NK-92 treated with Interleukin-12 subunit alpha and Interleukin-12 subunit beta, amount 100 ng/mL, for 24 hours (cell line): ENCODE data around the gene ABLIM3.

Experiments used
- DNase-seq: peaks from one replicate; lab custom pipeline; 2025; lab: John Stamatoyannopoulos, UW

ABLIM3 gene

GRCh38 chr5:149219584-149219983 is 78.3 kb downstream of the ABLIM3 start:
- no peak for DNase-seq

- DNase-seq, result no peak
Measured at GRCh38 chr5:149220750-149221149, 79.5 kb downstream of the ABLIM3 start.

DNA sequence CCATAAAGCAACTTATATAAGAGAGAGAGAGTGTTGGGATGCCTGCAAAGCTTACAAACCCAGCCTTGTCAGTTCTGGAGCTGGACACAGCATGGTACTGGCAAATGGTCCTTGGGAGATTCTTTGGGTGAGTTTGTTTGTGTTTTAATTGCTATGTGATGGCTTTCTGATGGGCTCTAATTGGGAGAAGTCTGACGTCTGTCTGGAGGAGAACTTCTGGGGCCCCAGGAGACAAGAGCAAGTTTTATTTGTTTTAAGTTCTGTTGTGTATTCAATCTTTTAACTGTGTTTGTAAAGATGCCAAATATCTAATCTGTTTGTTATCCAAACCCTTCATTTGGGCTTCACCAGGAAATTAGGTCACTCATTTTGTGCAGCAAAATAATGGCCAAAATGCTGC is 80.0 kb downstream of the ABLIM3 start:
- DNase-seq, result no peak

GRCh38 chr5:149221731-149222342 is 80.5 kb downstream of the ABLIM3 start:
- no peak for DNase-seq

- no peak for DNase-seq
Measured at GRCh38 chr5:149223081-149223848, 82.0 kb downstream of the ABLIM3 start.

DNA sequence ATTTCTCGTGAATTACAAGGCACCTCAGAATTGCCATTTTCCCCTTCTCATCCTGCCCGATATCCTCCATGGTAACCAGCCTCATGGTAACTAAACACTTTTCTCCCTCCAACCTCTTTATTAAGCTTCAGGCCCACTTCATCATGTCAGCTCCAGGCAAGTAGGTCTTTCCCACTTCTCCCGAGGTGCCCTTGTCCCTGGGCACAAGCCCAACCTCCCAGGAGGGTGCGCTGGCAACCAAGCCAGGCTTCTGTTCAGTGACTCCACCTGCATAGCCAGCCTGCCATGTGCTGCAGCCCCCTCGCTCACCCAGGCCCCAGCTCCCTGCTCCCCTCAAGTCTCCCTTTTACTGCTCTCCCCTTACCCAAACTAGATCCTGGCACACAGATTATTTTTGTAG is 83.0 kb downstream of the ABLIM3 start:
- DNase-seq, result no peak

DNA sequence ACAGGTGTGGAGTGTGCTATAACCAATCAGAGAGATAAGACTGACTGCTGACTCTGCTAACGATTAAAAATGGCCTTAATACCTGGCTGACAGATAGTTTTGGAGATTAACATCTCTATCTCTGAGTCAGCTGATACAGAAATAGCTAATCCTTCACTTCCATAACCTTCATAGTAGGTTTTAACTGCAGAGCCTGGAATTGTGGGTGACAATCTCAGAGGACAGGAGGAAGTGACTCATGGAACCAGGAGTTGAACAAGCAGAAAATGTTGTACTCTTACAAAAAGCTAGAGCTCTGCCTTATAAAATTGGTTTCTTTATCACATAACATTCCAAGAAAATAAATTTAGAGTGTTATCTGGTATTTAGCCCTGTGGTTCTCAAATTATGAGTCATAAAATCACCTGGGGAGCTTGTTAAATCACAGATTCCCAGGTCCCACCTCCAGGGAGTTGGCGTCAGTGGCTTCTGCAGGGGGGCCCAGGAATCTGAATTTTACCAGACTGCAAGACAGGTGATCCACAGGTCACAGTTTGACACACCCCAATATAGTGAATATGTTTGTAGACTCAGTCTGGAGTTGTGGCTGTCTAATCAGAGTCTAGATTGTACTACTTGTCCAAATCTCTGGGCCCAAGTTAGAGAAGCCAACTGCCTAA is 86.0 kb downstream of the ABLIM3 start:
- no peak for DNase-seq

- DNase-seq, result no peak
Measured at GRCh38 chr5:149228618-149229297, 87.5 kb downstream of the ABLIM3 start.

GRCh38 chr5:149229298-149229937 is 88.1 kb downstream of the ABLIM3 start:
- DNase-seq, result no peak

DNA sequence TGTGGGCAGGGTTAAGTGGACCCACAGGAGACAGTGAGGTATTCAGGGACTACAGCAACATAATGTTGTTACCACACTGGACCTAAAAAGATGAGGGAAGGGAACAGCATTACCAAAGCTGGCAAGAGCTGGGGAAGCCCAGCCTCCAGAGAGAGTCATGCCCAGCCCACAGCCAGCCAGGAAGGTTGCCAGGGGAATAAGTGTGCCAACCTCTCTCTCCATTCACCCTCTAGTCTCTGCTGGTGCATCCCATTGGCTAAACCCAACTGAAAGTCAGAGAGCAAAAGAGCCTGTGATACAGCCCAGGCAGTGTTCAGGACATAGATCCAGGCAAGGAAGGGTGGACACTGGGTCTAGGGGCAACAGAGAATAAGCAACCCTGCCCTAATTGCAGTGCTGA is 94.5 kb downstream of the ABLIM3 start:
- DNase-seq, result no peak

DNA sequence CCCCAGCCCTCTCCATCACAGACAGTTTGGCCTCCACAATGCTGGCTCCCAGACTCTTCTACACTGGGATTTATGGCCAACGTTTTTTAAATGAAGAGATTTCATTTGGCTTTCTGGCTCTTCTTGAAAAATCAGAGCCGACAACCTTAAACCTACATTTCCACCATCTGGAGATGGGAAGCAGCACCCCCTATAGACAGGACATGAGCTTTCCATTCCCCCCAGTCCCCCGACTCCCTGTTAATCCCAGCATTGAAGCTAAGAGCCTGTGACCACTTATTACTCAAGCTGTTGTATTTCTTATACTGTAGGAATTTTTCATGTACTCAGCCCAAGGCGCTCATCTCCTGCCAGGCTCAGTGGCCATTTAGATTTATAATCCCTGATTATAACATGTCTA is 96.4 kb downstream of the ABLIM3 start:
- no peak for DNase-seq

DNA sequence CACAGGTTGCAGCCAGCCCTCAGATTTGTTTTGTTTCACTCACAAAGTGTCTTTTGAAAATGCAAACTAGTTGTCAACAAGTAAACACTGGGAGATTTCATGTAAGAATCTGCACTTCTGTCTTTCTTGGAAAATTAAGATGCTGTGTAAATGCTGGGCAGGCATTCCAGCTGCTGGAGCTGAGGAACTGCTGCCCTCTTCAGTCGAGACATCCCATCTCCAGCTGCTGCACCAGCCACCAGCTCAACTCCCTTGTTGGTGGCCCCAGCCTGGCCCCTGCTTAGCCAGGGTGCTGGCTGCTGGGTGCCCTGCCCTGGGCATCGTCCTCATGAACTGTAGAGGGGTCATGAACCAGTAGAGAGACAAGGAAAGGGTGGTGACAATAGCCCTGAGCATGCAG is 97.2 kb downstream of the ABLIM3 start:
- no peak for DNase-seq

- DNase-seq, result no peak
Measured at GRCh38 chr5:149239917-149240316, 98.6 kb downstream of the ABLIM3 start.

DNA sequence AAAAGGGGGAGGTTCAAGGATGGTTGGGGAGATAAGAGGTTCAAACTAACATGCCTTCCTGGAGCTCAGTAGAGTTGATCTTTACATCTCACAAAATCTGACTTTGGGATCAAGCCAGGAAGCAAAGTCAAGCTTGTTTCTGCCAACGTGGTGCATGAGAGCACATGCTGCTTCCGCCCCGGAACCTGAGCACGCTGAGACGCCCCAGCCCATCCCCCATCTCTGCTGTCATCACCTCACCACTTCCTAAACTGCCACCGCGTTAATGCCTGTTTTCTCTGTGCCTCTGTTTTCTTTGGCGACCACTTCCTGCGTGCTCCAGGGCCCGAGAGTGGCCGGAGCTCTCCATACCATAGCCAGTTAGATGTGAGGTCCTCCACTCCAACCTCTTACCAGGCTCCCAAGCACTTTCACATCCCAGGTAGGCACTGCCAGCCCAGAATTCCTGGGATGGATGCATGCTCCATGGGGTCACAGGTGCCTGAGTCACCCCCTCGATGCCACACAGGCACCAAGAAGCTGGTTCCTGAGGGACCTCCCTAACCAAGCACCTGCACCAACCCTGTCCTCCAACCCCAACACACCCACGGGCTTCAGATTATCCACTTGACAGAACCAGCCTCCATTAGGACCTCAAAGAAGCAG is 99.2 kb downstream of the ABLIM3 start:
- no peak for DNase-seq

DNA sequence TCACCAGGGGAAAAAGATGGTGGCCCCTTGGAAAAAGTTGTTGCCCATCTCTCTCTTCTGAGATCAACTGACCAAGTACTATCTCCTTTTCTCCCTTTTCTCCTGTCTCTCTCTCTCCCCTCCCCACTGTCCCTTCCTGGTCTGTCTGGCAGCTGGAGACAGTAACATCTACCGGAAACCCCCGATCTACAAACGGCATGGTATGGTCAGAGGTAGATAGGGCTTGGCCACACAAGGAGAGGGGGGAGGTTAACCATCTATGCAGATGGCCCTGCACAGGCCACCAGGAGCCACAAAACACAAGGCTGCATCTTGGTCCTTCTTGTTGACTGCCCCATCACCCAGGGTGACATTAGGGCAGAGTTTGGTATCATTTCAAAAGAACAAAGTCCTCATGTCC is 101.0 kb downstream of the ABLIM3 start:
- no peak for DNase-seq

DNA sequence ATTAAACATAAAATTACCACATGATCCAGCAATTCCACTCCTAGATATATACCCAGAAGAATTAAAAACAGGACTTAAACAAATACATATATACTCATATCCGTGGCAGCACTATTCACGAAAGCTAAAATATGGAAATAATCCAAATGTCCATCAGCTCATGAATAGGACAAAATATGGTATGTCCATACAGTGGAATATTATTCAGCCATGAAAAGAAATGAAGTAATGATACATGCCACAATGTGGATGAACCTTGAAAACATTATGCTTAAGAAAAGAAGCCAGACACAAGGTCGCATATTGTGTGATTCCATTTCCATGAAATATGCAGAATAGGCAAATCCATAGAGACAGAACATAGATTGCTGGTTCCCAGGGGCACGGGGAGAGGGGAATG is 105.6 kb downstream of the ABLIM3 start:
- no peak for DNase-seq

DNA sequence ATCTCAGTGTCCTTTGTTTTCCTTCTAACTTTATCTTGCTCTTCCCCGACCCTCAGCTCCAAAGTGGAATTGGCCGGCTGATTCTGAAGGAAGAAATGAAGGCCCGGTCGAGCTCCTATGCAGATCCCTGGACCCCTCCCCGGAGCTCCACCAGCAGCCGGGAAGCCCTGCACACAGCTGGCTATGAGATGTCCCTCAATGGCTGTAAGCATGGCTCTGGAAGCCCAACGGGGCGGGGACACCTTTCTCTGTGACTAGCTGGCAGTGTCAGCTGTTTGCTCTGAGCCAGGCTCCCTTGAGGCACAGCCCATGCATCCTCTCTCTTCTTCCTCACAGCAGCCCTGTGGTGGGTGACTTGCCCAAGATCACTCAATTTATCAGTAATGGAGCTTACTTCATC is 106.4 kb downstream of the ABLIM3 start:
- DNase-seq, result no peak

- no peak for DNase-seq
Measured at GRCh38 chr5:149251546-149251945, 110.3 kb downstream of the ABLIM3 start.

GRCh38 chr5:149254506-149254905 is 113.2 kb downstream of the ABLIM3 start:
- no peak for DNase-seq

- DNase-seq, result no peak
Measured at GRCh38 chr5:149256451-149256850, 115.2 kb downstream of the ABLIM3 start.

- DNase-seq, result no peak
Measured at GRCh38 chr5:149257131-149257530, 115.8 kb downstream of the ABLIM3 start.
